H1 (cell line): ENCODE data around the gene ARG2.

Experiments
- ATF2 ChIP-seq: IDR thresholded peaks from 2 replicates; pipeline ENCODE4 v1.6.1; 2012; ENCODE audit warnings: low read length, inconsistent platforms
- CTCF ChIP-seq, 3 experiments: IDR thresholded peaks; 1 replicate in 2 of 3; 2 replicates in 1 of 3; pipeline versions ENCODE4 v1.5.1 to v1.6.1; 2011; ENCODE audit warnings: low read length in 3 of 3, mild to moderate bottlenecking in 3 of 3, inconsistent platforms in 2 of 3, low read depth in 1 of 3, moderate library complexity in 1 of 3; ENCODE audit not compliant: insufficient read depth in 1 of 3; ENCODE audit errors: control extremely low read depth in 1 of 3
- EP300 ChIP-seq, 2 experiments: IDR thresholded peaks; 1 replicate in 1 of 2; 2 replicates in 1 of 2; pipeline ENCODE4 v1.6.1; 2011 to 2012; ENCODE audit warnings: low read depth in 2 of 2, low read length in 2 of 2, mild to moderate bottlenecking in 2 of 2, borderline replicate concordance in 1 of 2, inconsistent platforms in 1 of 2, moderate library complexity in 1 of 2
- KDM1A ChIP-seq: fragments of 200-600, 300-600 bp; sonication (generic); IDR thresholded peaks from 2 replicates; pipeline ENCODE4 v1.7.1; 2016; ENCODE audit warnings: mild to moderate bottlenecking, low read length, borderline replicate concordance
- MAX ChIP-seq: IDR thresholded peaks from 2 replicates; pipeline ENCODE4 v1.6.1; 2012; ENCODE audit warnings: inconsistent platforms
- POLR2A ChIP-seq, 2 experiments: IDR thresholded peaks; 1 replicate in 1 of 2; 2 replicates in 1 of 2; pipeline ENCODE4 v1.6.1; 2011; ENCODE audit warnings: low read depth in 2 of 2, low read length in 2 of 2, mild to moderate bottlenecking in 2 of 2; ENCODE audit errors: control extremely low read depth in 1 of 2
- RFX5 ChIP-seq: IDR thresholded peaks from 2 replicates; pipeline ENCODE4 v1.6.1; 2011; ENCODE audit warnings: low read depth, low read length, improper control_type of control experiment, borderline replicate concordance
- RNF2 ChIP-seq: fragments of 200-900, 300-1000 bp; sonication (generic); IDR thresholded peaks from 2 replicates; pipeline ENCODE4 v1.7.1; 2016; ENCODE audit warnings: borderline replicate concordance, low read depth, mild to moderate bottlenecking, antibody characterized with exemption, low read length; ENCODE audit not compliant: poor library complexity, severe bottlenecking; ENCODE audit errors: missing control alignments
- SUZ12 ChIP-seq: fragments of 200-600 bp; sonication (generic); IDR thresholded peaks from 2 replicates; pipeline ENCODE4 v1.6.1; 2012; ENCODE audit warnings: mild to moderate bottlenecking, inconsistent platforms, low read length, moderate library complexity, mixed read lengths
- TEAD4 ChIP-seq: IDR thresholded peaks from 2 replicates; pipeline ENCODE4 v1.6.1; 2012; ENCODE audit warnings: low read depth, low read length, inconsistent platforms, mixed read lengths
- ZNF274 ChIP-seq: IDR thresholded peaks from 2 replicates; pipeline ENCODE4 v1.7.0; 2012; ENCODE audit warnings: low read length, borderline replicate concordance; ENCODE audit errors: extremely low read depth

- no peak for TF ChIP-seq ZNF274
- no peak for TF ChIP-seq RNF2
- no peak for TF ChIP-seq SUZ12
- TF ChIP-seq EP300 (IDR thresholded peaks at IDR 0.05; ENCODE audit: borderline replicate concordance in 1 of 2, low read depth in 2 of 2, low read length in 2 of 2), result no peak
- TF ChIP-seq POLR2A (IDR thresholded peaks at IDR 0.05; ENCODE audit: control extremely low read depth in 1 of 2, low read depth in 2 of 2, low read length in 2 of 2), result no peak
- no peak for TF ChIP-seq ATF2
- TF ChIP-seq MAX, result no peak
- TF ChIP-seq RFX5, result no peak
- peak in 2 of 3 experiments; percentile 71; a peak in 3 of 4 replicates for TF ChIP-seq CTCF (IDR thresholded peaks at IDR 0.05; ENCODE audit: control extremely low read depth in 1 of 3, insufficient read depth in 1 of 3, low read depth in 1 of 3, low read length in 3 of 3)
- TF ChIP-seq KDM1A, result no peak
- no peak for TF ChIP-seq TEAD4
Measured at GRCh38 chr14:67666750-67667449, 47.2 kb downstream of the ARG2 start.
